ENCODE results near the gene CD101. TPM values are rescaled to one million over a fixed set of nuclear protein-coding genes. Genes with fewer than 3 reads are reported as not detected.

The CD101 gene
- total RNA-seq, 1 experiment from 2014 or later, result 1.8 TPM

DNA sequence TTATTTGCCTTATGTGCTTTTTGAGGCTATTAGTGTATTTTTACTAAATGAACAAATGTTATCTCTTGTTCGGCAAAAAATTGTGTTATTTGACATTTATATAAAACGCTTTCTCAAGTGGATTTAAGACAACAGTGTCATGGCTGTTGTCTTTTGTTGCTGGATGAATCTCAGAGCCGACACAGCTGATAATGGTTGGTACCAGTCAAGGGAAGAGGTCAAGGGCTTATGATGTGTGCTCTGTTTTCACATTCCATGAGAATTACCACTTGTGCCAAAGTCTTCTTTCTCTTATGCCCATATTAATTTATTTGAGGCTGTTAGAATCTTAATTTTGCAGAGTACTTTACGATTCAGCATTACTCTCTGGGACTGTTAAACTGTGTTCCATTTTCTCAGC lies 17.9 kb upstream of the CD101 start:
- Mint-ChIP-seq H3K36me3 (ENCODE audit: insufficient read depth in 1 of 3, low read depth in 3 of 3) (peaks cover 11 to 33% (median 17%) of the 10 kb centered on the region in 3 experiments), H3K4me3 (no peak overlapping the region), H3K4me1 (peaks cover 8 to 12% of the 10 kb centered on the region in 2 experiments), H3K9me3 (peaks cover 0 to 5% of the 10 kb centered on the region in 2 experiments; a peak in 3 of 5 replicates), H3K27me3 (ENCODE audit: low read depth) (no peaks in the 10 kb centered on the region), H3K27ac (no peak overlapping the region)
- H3T11ph ChIP-seq (ENCODE audit: low read length), result no peak overlapping the region
- no peak overlapping the region for H4K8ac ChIP-seq (replicated peaks; ENCODE audit: insufficient read length, low read depth, low read length)
- H3K79me2 ChIP-seq (ENCODE audit: insufficient read depth, low read length), result no peaks in the 10 kb centered on the region
- H3K18ac ChIP-seq (ENCODE audit: insufficient read length, low read depth, low read length), result no peak overlapping the region
- no peaks in the 10 kb centered on the region for H3K79me1 ChIP-seq (ENCODE audit: insufficient read depth, low read depth, low read length, poor library complexity, severe bottlenecking)
- no peak overlapping the region for H3K4ac ChIP-seq (ENCODE audit: low read depth, low read length)
- no peak overlapping the region for H4K5ac ChIP-seq (ENCODE audit: insufficient read length, low read depth, low read length)
- H3K23ac ChIP-seq (ENCODE audit: insufficient read length, low read depth, low read length), result no peak overlapping the region
- no peak overlapping the region for H2BK12ac ChIP-seq (ENCODE audit: insufficient read length, low read depth, low read length)
- no peak overlapping the region for H2BK20ac ChIP-seq (ENCODE audit: low read depth, low read length, poor library complexity, severe bottlenecking)
- H3K4me1 ChIP-seq (ENCODE audit: insufficient read depth, low read length), result no peaks in the 10 kb centered on the region
- no peak overlapping the region for H3K9ac ChIP-seq (ENCODE audit: extremely low read depth, insufficient read length, low read length)
- TF ChIP-seq, protein P1, sequence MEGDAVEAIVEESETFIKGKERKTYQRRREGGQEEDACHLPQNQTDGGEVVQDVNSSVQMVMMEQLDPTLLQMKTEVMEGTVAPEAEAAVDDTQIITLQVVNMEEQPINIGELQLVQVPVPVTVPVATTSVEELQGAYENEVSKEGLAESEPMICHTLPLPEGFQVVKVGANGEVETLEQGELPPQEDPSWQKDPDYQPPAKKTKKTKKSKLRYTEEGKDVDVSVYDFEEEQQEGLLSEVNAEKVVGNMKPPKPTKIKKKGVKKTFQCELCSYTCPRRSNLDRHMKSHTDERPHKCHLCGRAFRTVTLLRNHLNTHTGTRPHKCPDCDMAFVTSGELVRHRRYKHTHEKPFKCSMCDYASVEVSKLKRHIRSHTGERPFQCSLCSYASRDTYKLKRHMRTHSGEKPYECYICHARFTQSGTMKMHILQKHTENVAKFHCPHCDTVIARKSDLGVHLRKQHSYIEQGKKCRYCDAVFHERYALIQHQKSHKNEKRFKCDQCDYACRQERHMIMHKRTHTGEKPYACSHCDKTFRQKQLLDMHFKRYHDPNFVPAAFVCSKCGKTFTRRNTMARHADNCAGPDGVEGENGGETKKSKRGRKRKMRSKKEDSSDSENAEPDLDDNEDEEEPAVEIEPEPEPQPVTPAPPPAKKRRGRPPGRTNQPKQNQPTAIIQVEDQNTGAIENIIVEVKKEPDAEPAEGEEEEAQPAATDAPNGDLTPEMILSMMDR (conservative IDR thresholded peaks at IDR 0.05), result no peak
- H3K23me2 ChIP-seq (ENCODE audit: insufficient read length, low read depth, low read length, poor library complexity, severe bottlenecking), result no peaks in the 10 kb centered on the region
- no peak overlapping the region for H3K14ac ChIP-seq (ENCODE audit: insufficient read depth, low read length)
- H3K27ac ChIP-seq (ENCODE audit: insufficient read length, low read depth, low read length), result no peak overlapping the region
- no peak overlapping the region for H4K91ac ChIP-seq (ENCODE audit: insufficient read length, low read depth, low read length)
- no peak overlapping the region for H2BK15ac ChIP-seq (ENCODE audit: low read depth, low read length)
- no peak overlapping the region for H2BK120ac ChIP-seq (ENCODE audit: low read depth, low read length, poor library complexity, severe bottlenecking)
- H3K9me3 ChIP-seq (ENCODE audit: control insufficient read depth, low read depth, low read length), result no peaks in the 10 kb centered on the region
- H3K56ac ChIP-seq (ENCODE audit: insufficient read length, low read depth, low read length), result no peak overlapping the region
- peaks cover 2% of the 10 kb centered on the region for H4K20me1 ChIP-seq (ENCODE audit: control insufficient read depth, insufficient read depth, insufficient read length)
- no peak overlapping the region for H2AK5ac ChIP-seq (ENCODE audit: insufficient read length, low read length)
- H2BK5ac ChIP-seq (ENCODE audit: insufficient read length, low read length), result no peak overlapping the region
- DNase-seq, result no peak
- H3K4me2 ChIP-seq (ENCODE audit: insufficient read depth, insufficient read length, low read length), result no peak overlapping the region
- no peaks in the 10 kb centered on the region for H3K27me3 ChIP-seq (ENCODE audit: insufficient read depth, low read length)
- no CpG with 5 or more reads among the region's 4 CpGs for WGBS (ENCODE audit: extremely low coverage, insufficient read length, low lambda C conversion rate)
- no peak overlapping the region for H2AFZ ChIP-seq (ENCODE audit: low read length)

All from H9 (cell line).